ENCODE results near the gene HS1BP3.

HS1BP3 gene

GRCh38 chr2:20575935-20576597 is 74.8 kb downstream of the HS1BP3 start:
- Histone ChIP-seq H3K4me3 (ENCODE audit: low read depth, low read length) (no peak overlapping the region), H3K9ac (ENCODE audit: low read depth, low read length) (no peak overlapping the region), H3K27me3 (ENCODE audit: control insufficient read depth, insufficient read depth, low read length) (no peaks in the 10 kb centered on the region), H3K4me1 (ENCODE audit: control insufficient read depth, insufficient read depth, low read length) (no peaks in the 10 kb centered on the region), H3K9me3 (ENCODE audit: control insufficient read depth, insufficient read depth, low read length) (no peaks in the 10 kb centered on the region), H3K36me3 (ENCODE audit: control insufficient read depth, insufficient read depth, low read length) (no peaks in the 10 kb centered on the region)

DNA sequence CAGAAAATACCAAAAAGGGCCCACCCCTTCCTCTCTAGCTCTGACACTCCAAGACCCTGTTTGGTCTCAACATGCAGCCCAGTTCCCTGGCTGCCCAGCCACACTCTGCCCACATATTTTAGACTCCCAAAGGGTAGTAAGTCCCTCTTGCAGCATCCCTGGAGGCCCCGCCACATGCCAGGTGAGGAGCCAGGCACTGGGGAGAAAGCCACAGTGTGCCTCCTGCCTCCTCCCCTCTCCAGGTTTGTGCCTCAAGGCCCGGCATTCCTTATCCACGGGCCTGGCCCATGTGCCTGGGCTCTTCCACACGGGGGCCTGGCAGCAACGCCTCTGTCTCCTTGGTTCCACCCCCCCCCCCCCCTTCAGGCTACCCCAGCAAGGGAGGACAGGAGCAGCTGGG is 75.5 kb downstream of the HS1BP3 start:
- Histone ChIP-seq H3K4me3 (ENCODE audit: low read depth, low read length) (no peak overlapping the region), H3K27me3 (ENCODE audit: control insufficient read depth, insufficient read depth, low read length) (no peaks in the 10 kb centered on the region), H3K9me3 (ENCODE audit: control insufficient read depth, insufficient read depth, low read length) (no peaks in the 10 kb centered on the region), H3K36me3 (ENCODE audit: control insufficient read depth, insufficient read depth, low read length) (no peaks in the 10 kb centered on the region), H3K4me1 (ENCODE audit: control insufficient read depth, insufficient read depth, low read length) (no peaks in the 10 kb centered on the region), H3K9ac (ENCODE audit: low read depth, low read length) (no peak overlapping the region)

GRCh38 chr2:20574930-20575329 is 76.0 kb downstream of the HS1BP3 start:
- H3K4me3 ChIP-seq (ENCODE audit: low read depth, low read length): no peak overlapping the region
- H3K9me3 ChIP-seq (ENCODE audit: control insufficient read depth, insufficient read depth, low read length): no peaks in the 10 kb centered on the region
- H3K9ac ChIP-seq (ENCODE audit: low read depth, low read length): no peak overlapping the region
- no peaks in the 10 kb centered on the region for H3K4me1 ChIP-seq (ENCODE audit: control insufficient read depth, insufficient read depth, low read length)
- H3K27me3 ChIP-seq (ENCODE audit: control insufficient read depth, insufficient read depth, low read length): no peaks in the 10 kb centered on the region
- no peaks in the 10 kb centered on the region for H3K36me3 ChIP-seq (ENCODE audit: control insufficient read depth, insufficient read depth, low read length)

DNA sequence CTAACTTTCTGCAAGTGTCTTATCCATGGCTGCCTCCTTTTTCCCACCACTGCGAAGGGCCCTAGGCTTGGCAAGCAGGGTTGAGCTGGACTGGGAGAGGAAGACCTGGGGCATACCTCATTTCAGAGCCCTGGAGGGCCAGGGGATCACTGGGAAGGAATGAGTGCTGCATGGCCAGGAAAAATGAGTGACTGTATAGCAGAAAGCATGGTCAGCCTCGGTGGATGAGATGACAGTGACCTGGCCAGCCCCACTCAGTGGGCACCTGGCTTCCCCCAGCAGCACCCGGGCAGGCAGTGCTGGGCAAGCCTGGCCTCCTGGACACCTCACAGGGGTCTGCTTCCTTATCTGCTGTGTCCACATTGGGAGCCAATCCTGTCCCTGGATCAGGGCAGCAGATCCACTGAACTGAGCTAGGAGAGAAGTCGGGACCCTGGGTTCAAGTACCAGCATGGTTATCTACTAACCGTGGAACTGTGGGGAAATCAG is 76.4 kb downstream of the HS1BP3 start:
- Histone ChIP-seq H3K9ac (ENCODE audit: low read depth, low read length) (no peak overlapping the region), H3K4me1 (ENCODE audit: control insufficient read depth, insufficient read depth, low read length) (no peaks in the 10 kb centered on the region), H3K36me3 (ENCODE audit: control insufficient read depth, insufficient read depth, low read length) (no peaks in the 10 kb centered on the region), H3K4me3 (ENCODE audit: low read depth, low read length) (no peak overlapping the region), H3K27me3 (ENCODE audit: control insufficient read depth, insufficient read depth, low read length) (no peaks in the 10 kb centered on the region), H3K9me3 (ENCODE audit: control insufficient read depth, insufficient read depth, low read length) (no peaks in the 10 kb centered on the region)

DNA sequence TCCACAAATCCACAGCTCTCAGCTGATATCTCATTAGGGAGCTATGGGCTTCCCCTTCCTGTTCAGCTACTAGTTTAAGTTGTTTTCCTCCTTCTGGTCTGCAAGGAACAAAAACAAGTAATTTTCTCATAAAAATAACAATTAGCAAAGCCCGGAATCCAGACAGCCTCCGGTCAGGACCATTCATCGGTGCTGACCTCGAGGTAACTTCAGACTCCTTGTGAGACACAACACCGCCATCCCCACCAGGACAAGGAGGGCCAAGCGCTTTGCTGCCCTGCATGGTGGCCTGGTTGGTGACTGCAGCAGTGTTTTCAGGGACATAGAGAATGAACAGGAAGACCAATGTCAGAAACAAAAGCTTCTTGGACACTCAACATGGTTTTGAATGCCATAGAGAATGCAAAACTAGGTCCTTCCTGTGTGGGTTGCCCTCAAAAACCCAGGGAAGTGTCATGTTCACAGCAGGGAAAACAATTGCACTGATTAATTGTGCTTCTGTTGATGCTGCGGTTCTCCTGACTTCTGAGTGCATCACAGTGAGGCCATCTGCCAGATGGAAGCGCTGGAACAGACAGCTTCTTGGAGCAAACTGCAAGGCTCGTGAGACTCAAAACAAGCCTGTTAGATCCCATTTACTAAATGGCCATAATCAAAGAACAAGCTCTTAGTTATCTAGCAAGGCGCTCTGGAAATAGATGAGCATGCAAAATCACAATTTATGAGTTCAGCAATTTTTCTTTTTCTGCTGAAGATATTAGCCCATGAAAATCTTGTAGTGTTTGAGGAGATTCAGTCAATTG is 77.1 kb downstream of the HS1BP3 start:
- Histone ChIP-seq H3K9me3 (ENCODE audit: control insufficient read depth, insufficient read depth, low read length) (no peaks in the 10 kb centered on the region), H3K9ac (ENCODE audit: low read depth, low read length) (no peak overlapping the region), H3K27me3 (ENCODE audit: control insufficient read depth, insufficient read depth, low read length) (no peaks in the 10 kb centered on the region), H3K36me3 (ENCODE audit: control insufficient read depth, insufficient read depth, low read length) (no peaks in the 10 kb centered on the region), H3K4me1 (ENCODE audit: control insufficient read depth, insufficient read depth, low read length) (no peaks in the 10 kb centered on the region), H3K4me3 (ENCODE audit: low read depth, low read length) (no peak overlapping the region)

GRCh38 chr2:20572221-20572620 is 78.7 kb downstream of the HS1BP3 start:
- no peaks in the 10 kb centered on the region for H3K27me3 ChIP-seq (ENCODE audit: control insufficient read depth, insufficient read depth, low read length)
- no peaks in the 10 kb centered on the region for H3K4me1 ChIP-seq (ENCODE audit: control insufficient read depth, insufficient read depth, low read length)
- no peaks in the 10 kb centered on the region for H3K9me3 ChIP-seq (ENCODE audit: control insufficient read depth, insufficient read depth, low read length)
- H3K4me3 ChIP-seq (ENCODE audit: low read depth, low read length): no peak overlapping the region
- H3K36me3 ChIP-seq (ENCODE audit: control insufficient read depth, insufficient read depth, low read length): no peaks in the 10 kb centered on the region
- H3K9ac ChIP-seq (ENCODE audit: low read depth, low read length): no peak overlapping the region

DNA sequence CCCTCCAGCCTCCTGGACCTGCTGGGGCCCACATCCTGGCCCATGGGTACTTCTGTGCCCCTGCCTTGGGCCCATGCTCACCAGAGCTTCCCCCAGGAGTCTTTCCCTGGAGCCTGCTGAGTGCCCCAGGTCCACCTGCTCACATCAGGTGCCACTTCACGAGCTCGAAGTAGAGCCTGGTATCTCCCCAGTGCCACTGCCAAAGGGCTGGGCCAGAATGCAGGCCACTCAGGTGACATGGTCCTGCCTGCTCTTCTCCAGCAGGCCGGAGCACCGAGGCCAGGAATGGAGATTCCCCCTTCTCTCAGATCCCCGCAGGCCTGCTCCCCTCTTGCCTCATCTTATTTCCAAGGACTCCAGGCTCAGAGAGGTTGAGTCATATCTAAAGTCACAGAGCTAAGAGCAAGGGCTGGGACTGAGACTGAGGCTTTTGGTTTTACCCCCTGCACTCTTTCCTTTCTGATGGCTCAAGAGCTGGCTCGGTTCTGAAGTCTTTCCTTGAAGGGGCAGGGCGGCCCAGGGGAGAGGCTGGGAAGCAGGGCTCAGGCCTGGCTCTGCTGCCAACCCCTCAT is 79.2 kb downstream of the HS1BP3 start:
- Histone ChIP-seq H3K4me1 (ENCODE audit: control insufficient read depth, insufficient read depth, low read length) (no peaks in the 10 kb centered on the region), H3K9ac (ENCODE audit: low read depth, low read length) (no peak overlapping the region), H3K36me3 (ENCODE audit: control insufficient read depth, insufficient read depth, low read length) (no peaks in the 10 kb centered on the region), H3K27me3 (ENCODE audit: control insufficient read depth, insufficient read depth, low read length) (no peaks in the 10 kb centered on the region), H3K9me3 (ENCODE audit: control insufficient read depth, insufficient read depth, low read length) (no peaks in the 10 kb centered on the region), H3K4me3 (ENCODE audit: low read depth, low read length) (no peak overlapping the region)

GRCh38 chr2:20571231-20571630 is 79.7 kb downstream of the HS1BP3 start:
- Histone ChIP-seq H3K4me3 (ENCODE audit: low read depth, low read length) (no peak overlapping the region), H3K9me3 (ENCODE audit: control insufficient read depth, insufficient read depth, low read length) (no peaks in the 10 kb centered on the region), H3K4me1 (ENCODE audit: control insufficient read depth, insufficient read depth, low read length) (no peaks in the 10 kb centered on the region), H3K27me3 (ENCODE audit: control insufficient read depth, insufficient read depth, low read length) (no peaks in the 10 kb centered on the region), H3K36me3 (ENCODE audit: control insufficient read depth, insufficient read depth, low read length) (no peaks in the 10 kb centered on the region), H3K9ac (ENCODE audit: low read depth, low read length) (no peak overlapping the region)

GRCh38 chr2:20570249-20570648 is 80.6 kb downstream of the HS1BP3 start:
- Histone ChIP-seq H3K9ac (ENCODE audit: low read depth, low read length) (no peak overlapping the region), H3K36me3 (ENCODE audit: control insufficient read depth, insufficient read depth, low read length) (no peaks in the 10 kb centered on the region), H3K4me3 (ENCODE audit: low read depth, low read length) (no peak overlapping the region), H3K4me1 (ENCODE audit: control insufficient read depth, insufficient read depth, low read length) (no peaks in the 10 kb centered on the region), H3K9me3 (ENCODE audit: control insufficient read depth, insufficient read depth, low read length) (no peaks in the 10 kb centered on the region), H3K27me3 (ENCODE audit: control insufficient read depth, insufficient read depth, low read length) (no peaks in the 10 kb centered on the region)

GRCh38 chr2:20569464-20570223 is 81.3 kb downstream of the HS1BP3 start:
- Histone ChIP-seq H3K4me1 (ENCODE audit: control insufficient read depth, insufficient read depth, low read length) (no peaks in the 10 kb centered on the region), H3K27me3 (ENCODE audit: control insufficient read depth, insufficient read depth, low read length) (no peaks in the 10 kb centered on the region), H3K36me3 (ENCODE audit: control insufficient read depth, insufficient read depth, low read length) (no peaks in the 10 kb centered on the region), H3K9ac (ENCODE audit: low read depth, low read length) (no peak overlapping the region), H3K4me3 (ENCODE audit: low read depth, low read length) (no peak overlapping the region), H3K9me3 (ENCODE audit: control insufficient read depth, insufficient read depth, low read length) (no peaks in the 10 kb centered on the region)

DNA sequence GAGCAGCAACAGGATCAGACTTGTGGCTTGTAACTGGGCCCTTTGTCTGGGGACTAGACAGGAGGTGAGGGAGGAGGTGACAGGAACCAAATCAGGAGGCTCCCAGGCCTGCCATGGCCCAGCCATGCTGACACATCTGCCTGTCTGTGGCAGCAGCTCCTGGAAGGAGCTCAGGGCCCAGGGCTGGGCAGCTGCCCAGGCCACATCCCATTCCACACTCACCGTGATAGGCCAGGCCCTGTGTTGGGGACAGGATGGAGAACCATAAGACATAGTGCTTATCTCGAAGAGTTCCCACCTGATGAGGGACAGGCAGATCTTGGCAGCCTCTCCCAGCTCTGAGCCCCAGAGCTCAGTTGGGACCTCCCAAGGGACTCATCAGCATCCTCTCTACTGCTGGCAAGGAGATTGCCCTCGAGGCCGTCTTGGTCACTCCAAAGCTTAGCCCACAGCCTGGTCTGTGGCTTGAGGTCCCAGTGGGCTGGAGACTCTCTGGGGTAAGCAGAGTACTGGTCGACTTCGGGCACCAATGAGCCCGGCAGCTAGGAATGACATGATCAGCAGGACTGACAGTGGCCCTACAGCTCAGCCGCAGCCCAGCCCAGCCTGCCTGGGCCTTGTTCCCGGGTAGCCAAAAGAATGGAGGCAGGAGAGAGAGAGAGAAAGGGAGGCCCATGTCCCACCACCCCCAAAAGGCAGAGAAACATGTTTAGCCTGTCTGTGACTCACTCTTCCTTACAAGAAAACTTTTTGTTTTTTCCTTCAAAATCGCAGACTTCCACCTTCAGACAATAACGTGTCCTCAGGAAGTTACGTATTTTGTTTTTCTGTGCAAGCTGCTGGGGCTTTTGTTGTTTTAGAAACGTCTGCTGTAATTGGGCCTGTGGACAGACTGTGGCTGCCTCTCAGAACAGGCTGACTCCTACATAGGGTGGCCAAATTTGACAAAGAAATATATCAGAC is 82.1 kb downstream of the HS1BP3 start:
- no peaks in the 10 kb centered on the region for H3K9me3 ChIP-seq (ENCODE audit: control insufficient read depth, insufficient read depth, low read length)
- H3K4me1 ChIP-seq (ENCODE audit: control insufficient read depth, insufficient read depth, low read length): no peaks in the 10 kb centered on the region

More for the DNA sequence above, 82.1 kb downstream of the HS1BP3 start:
- Histone ChIP-seq H3K9ac (ENCODE audit: low read depth, low read length) (no peak overlapping the region), H3K27me3 (ENCODE audit: control insufficient read depth, insufficient read depth, low read length) (no peaks in the 10 kb centered on the region), H3K4me3 (ENCODE audit: low read depth, low read length) (no peak overlapping the region), H3K36me3 (ENCODE audit: control insufficient read depth, insufficient read depth, low read length) (no peaks in the 10 kb centered on the region)
